ENCODE measurements around the gene RASGRF1. TPM values are rescaled to one million over a fixed set of nuclear protein-coding genes. Genes with fewer than 3 reads are reported as not detected.
A peak's percentile ranks its signal among the peaks of the same experiment; 100 is the strongest.
"Not testable (repeated sequence)": the region's sequence is repeated elsewhere in the genome, so short reads cannot be mapped to it uniquely, and the experiment has no call there.

Gene RASGRF1
- total and polyA plus RNA-seq, 7 donors, result 0.03 to 0.05 TPM; not detected in 5

DNA sequence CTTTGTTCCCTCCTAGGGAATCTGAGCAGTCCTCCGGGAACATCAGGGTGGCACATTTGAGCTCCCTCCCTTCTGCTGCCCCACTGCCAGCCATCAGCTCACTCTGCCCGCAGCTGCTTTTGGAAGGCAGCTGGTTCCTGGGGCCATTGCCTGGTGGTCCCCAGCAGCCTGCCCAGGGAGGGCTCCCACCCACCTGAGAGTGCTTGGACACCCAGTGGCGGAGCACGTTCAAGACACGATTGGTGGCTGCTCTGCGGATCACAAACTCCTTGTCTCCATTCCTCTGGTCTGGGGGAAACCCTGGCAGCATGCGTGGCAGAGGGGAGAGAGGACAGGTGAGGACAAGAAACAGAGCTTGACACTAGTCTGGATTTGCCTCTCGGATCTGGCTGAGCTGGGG lies 92.1 kb downstream of the RASGRF1 start:
- H3K36me3 ChIP-seq (ENCODE audit: insufficient read depth in 1 of 2, low read depth in 1 of 2), result no peaks in the 10 kb centered on the region
- intact Hi-C loops (cut with DNase I), result no loop called here
- WGBS, 3 donors, result 72 to 91% (median 81%) methylated on average over 8 of the region's 8 CpGs
- H3K27me3 ChIP-seq (ENCODE audit: insufficient read depth in 3 of 3, low read length in 2 of 3), result no peaks in the 10 kb centered on the region
- TF ChIP-seq, protein P1, sequence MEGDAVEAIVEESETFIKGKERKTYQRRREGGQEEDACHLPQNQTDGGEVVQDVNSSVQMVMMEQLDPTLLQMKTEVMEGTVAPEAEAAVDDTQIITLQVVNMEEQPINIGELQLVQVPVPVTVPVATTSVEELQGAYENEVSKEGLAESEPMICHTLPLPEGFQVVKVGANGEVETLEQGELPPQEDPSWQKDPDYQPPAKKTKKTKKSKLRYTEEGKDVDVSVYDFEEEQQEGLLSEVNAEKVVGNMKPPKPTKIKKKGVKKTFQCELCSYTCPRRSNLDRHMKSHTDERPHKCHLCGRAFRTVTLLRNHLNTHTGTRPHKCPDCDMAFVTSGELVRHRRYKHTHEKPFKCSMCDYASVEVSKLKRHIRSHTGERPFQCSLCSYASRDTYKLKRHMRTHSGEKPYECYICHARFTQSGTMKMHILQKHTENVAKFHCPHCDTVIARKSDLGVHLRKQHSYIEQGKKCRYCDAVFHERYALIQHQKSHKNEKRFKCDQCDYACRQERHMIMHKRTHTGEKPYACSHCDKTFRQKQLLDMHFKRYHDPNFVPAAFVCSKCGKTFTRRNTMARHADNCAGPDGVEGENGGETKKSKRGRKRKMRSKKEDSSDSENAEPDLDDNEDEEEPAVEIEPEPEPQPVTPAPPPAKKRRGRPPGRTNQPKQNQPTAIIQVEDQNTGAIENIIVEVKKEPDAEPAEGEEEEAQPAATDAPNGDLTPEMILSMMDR (IDR thresholded peaks at IDR 0.05), result no peak
- ATAC-seq (no peak), DNase-seq (peak in 1 of 2 donors; percentile 15)
- no peak overlapping the region for H3K4me3 ChIP-seq
- H3K27ac ChIP-seq, result no peak overlapping the region
- H3K4me1 ChIP-seq, result no peaks in the 10 kb centered on the region
- H3K9me3 ChIP-seq, result no peaks in the 10 kb centered on the region

DNA sequence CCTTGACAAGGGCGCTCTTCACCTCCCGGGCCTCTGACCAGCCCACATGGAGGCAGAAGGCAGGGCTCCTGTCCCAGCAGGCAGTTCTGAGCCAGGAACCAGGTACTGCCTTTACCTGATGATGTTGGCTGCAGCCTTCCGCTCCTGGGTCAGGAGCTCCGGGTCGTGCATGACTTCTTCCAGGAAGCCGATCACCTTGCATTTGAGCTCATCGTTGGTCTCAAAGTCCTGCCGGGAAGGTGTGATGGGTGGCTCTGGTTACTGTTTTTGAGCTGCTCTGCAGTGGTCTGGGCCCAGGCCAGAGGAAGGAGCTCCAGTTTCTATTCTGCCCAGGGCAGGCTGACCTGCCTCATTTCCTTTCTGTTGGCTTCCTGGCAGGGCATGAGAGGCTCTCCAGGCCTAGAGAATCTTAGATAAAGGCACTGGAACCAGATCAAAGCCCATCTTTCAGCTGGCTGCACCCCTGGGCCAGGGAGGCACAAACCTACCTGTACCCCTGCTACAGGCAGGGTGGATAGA lies 92.5 kb downstream of the RASGRF1 start:
- Histone ChIP-seq H3K4me3 (no peak overlapping the region), H3K36me3 (ENCODE audit: insufficient read depth in 1 of 2, low read depth in 1 of 2) (no peaks in the 10 kb centered on the region), H3K4me1 (no peaks in the 10 kb centered on the region), H3K27me3 (ENCODE audit: insufficient read depth in 3 of 3, low read length in 2 of 3) (no peaks in the 10 kb centered on the region), H3K27ac (no peak overlapping the region), H3K9me3 (no peaks in the 10 kb centered on the region)
- TF ChIP-seq, protein P1 (IDR thresholded peaks at IDR 0.05), result no peak
- intact Hi-C loops (cut with DNase I), result no loop called here
- WGBS, 3 donors, result 73 to 84% (median 82%) methylated on average over 8 of the region's 8 CpGs
- peak in 1 of 2 donors; percentile 42 for DNase-seq
- no peak for ATAC-seq

DNA sequence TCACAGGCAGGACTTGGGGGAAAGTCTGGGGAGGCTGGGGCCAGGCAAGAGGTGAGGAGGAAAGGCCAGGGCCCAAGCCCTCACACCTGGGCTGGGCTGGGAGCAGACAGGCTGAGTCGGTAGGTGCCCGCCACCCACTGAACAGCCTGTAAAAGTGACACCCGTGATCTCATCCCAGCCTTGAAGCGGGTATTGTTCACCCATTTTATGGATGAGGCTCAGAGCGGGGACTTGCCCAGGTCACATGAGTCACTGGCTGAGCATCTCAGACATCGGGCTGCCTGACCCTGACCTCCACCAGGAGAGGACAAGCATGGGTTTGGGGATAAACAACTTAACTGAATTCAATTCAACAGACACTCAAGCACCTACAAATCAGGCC lies 93.7 kb downstream of the RASGRF1 start:
- ATAC-seq (peak in 1 of 4 donors; percentile 15), DNase-seq (peak in 1 of 2 donors; percentile 45)
- Histone ChIP-seq H3K27me3 (ENCODE audit: insufficient read depth in 3 of 3, low read length in 2 of 3) (no peaks in the 10 kb centered on the region), H3K36me3 (ENCODE audit: insufficient read depth in 1 of 2, low read depth in 1 of 2) (no peaks in the 10 kb centered on the region), H3K9me3 (no peaks in the 10 kb centered on the region), H3K4me3 (no peak overlapping the region), H3K27ac (no peak overlapping the region), H3K4me1 (no peaks in the 10 kb centered on the region)
- TF ChIP-seq, protein P1 (IDR thresholded peaks at IDR 0.05), result no peak
- WGBS, 3 donors, result 86 to 93% (median 93%) methylated on average over 6 of the region's 6 CpGs
- intact Hi-C loops (cut with DNase I), result no loop called here

DNA sequence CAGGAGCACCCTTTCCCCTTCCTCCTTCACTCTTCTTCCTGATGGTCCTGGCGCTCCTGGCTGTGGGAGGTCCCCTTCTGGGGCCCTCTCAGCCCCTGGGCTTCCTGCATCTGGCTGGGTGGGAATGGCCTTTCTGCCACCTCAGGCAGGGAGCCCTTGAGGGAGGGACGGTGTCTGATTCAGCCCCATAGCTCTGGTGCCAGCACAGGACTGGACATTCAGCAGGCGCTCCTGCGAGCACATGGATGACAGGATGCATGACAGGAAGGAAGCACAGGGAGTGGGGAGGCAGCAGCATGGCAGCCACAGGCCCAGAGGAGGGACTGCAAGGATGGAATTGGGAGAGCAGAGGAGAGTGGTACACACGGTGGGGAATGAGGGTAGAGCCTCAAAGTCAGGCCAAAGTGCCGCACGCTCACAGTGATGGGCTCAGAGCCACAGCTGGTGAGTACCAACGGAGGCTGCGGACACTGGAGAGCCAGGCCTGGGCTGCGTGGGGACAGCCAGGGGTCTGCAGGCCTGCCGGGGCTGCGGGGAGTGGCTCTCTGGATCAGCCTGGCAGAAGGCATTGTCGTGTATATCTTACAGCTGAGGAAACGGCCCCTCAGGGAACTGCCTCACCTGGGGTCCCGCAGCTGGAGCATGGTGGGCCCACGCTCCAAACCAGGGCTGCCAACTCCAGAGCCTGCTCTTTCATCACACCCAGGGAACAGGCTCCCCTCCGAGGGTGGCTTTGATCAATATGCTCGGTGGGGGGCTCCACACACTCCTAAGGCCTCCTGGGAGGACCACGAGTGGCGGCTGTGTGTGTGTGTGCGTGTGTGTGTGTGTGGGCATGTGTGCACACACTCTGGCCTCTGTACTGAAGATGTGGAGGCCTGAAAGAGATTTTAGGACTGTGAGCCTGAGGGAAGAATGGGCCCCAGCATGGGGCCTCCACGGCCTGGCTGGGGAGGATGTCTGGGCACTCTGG lies 94.4 kb downstream of the RASGRF1 start:
- 68 to 76% (median 70%) methylated on average over 22 of the region's 22 CpGs for WGBS, 3 donors
- TF ChIP-seq, protein P1 (IDR thresholded peaks at IDR 0.05), result no peak
- H3K27ac ChIP-seq, result no peak overlapping the region
- H3K4me3 ChIP-seq, result no peak overlapping the region
- ATAC-seq (no peak), DNase-seq (peak in 1 of 2 donors; percentile 46)
- H3K9me3 ChIP-seq, result no peaks in the 10 kb centered on the region
- H3K36me3 ChIP-seq (ENCODE audit: insufficient read depth in 1 of 2, low read depth in 1 of 2), result no peaks in the 10 kb centered on the region
- intact Hi-C loops (cut with DNase I), result no loop called here
- H3K27me3 ChIP-seq (ENCODE audit: insufficient read depth in 3 of 3, low read length in 2 of 3), result no peaks in the 10 kb centered on the region
- no peaks in the 10 kb centered on the region for H3K4me1 ChIP-seq

DNA sequence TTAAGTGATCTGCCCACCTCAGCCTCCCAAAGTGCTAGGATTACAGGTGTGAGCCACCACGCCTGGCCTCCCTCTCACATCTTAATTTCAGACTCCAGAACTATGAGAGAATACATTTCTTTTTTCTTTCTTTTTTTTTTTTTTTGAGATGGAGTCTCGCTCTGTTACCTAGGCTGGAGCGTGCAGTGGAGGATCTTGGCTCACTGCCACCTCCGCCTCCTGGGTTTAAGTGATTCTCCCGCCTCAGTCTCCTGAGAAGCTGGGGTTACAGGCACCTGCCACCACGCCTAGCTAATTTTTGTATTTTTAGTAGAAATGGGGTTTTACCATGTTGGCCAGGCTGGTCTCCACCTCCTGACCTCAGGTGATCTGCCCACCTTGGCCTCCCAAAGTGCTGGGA lies 95.4 kb downstream of the RASGRF1 start:
- WGBS, 3 donors, result 76 to 81% (median 79%) methylated on average over 6 of the region's 6 CpGs

More for the DNA sequence above, 95.4 kb downstream of the RASGRF1 start:
- DNase-seq; H3K4me3 ChIP-seq; H3K9me3 ChIP-seq; H3K27me3 ChIP-seq (ENCODE audit: insufficient read depth in 3 of 3, low read length in 2 of 3); H3K27ac ChIP-seq; H3K36me3 ChIP-seq (ENCODE audit: insufficient read depth in 1 of 2, low read depth in 1 of 2); H3K4me1 ChIP-seq; intact Hi-C loops (cut with DNase I); ATAC-seq: not testable (repeated sequence)
